ENCODE data around the gene RLN3. TPM values are rescaled to one million over a fixed set of nuclear protein-coding genes. Genes with fewer than 3 reads are reported as not detected.

The RLN3 gene
- total RNA-seq, 8 experiments from 2014 or later = not detected

GRCh38 chr19:13985771-13986347 lies 42.1 kb upstream of the RLN3 start:
- Histone ChIP-seq H3K4me3 (no peak overlapping the region), H3K4me1 (replicated peaks in 1 of 2) (peaks cover 8 to 12% of the 10 kb centered on the region in 2 donors), H3K27ac (peak overlapping the region in 1 of 2 donors; percentile 49)
- WGBS, 10 experiments = 0 to 100% (median 63%) methylated on average over 1 to 4 of the region's 10 CpGs; no CpG with 5 or more reads in 5 of the 10 experiments
- in situ Hi-C loops (cut with MboI; ENCODE audit: low pct_unique_long_range_greater_than_20kb in 2 of 9, low sequenced_read_pairs in 9 of 9, unreplicated experiment in 9 of 9) = no loop called here
- ATAC-seq (replicated peaks in 6 of 8) = peak in 5 of 8 experiments; percentile 7 to 45 (median 25)

DNA sequence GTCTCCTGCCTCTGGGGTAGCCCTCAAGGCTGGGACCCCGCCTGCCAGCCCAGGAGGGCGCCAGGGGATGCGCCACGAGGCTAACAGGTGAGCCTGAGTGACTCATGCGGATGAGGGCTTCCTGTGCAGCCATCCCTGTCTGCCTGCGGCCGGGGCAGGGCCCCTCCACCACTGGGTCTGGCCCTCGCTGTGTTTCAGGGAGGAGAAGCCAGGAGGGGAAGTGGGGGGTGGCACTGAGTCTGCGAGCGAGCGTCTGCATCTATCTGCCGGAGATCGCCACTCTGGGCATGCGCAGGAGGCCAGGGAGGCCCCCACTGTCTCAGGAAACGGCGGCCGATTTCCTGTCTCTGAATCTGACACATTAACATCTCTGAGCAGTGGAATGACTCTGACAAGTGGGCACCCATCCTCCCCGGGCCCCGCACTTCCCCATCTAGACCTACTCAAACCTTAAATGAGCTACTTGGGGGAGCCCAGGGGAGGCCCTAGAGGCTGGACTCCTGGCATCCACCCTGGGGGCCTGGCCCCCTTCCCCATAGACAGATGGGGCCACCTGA lies 41.5 kb upstream of the RLN3 start:
- Histone ChIP-seq H3K4me1 (replicated peaks in 1 of 2) (peaks cover 8 to 12% of the 10 kb centered on the region in 2 donors), H3K27ac (peak overlapping the region in 1 of 2 donors; percentile 61), H3K4me3 (no peak overlapping the region)
- 0 to 60% (median 18%) methylated on average over 2 to 4 of the region's 19 CpGs; no CpG with 5 or more reads in 7 of the 10 experiments for WGBS, 10 experiments
- in situ Hi-C loops (cut with MboI; ENCODE audit: low pct_unique_long_range_greater_than_20kb in 2 of 9, low sequenced_read_pairs in 9 of 9, unreplicated experiment in 9 of 9) = no loop called here
- ATAC-seq (replicated peaks in 6 of 8) = peak in 7 of 8 experiments; percentile 73 to 94 (median 85)

GRCh38 chr19:13987101-13987890 lies 40.7 kb upstream of the RLN3 start:
- in situ Hi-C loops (cut with MboI; ENCODE audit: low pct_unique_long_range_greater_than_20kb in 2 of 9, low sequenced_read_pairs in 9 of 9, unreplicated experiment in 9 of 9) = no loop called here
- Histone ChIP-seq H3K4me1 (replicated peaks in 1 of 2) (peaks cover 8 to 12% of the 10 kb centered on the region in 2 donors), H3K27ac (no peak overlapping the region), H3K4me3 (no peak overlapping the region)
- 75 to 90% (median 81%) methylated on average over 2 to 11 of the region's 17 CpGs; no CpG with 5 or more reads in 6 of the 10 experiments for WGBS, 10 experiments
- no peak for ATAC-seq (replicated peaks in 6 of 8)

GRCh38 chr19:13989487-13989886 lies 38.5 kb upstream of the RLN3 start:
- Histone ChIP-seq H3K4me3 (no peak overlapping the region), H3K27ac (no peak overlapping the region), H3K4me1 (replicated peaks in 1 of 2) (peaks cover 8 to 16% of the 10 kb centered on the region in 2 donors)
- no peak for ATAC-seq (replicated peaks in 6 of 8)
- in situ Hi-C loops (cut with MboI; ENCODE audit: low pct_unique_long_range_greater_than_20kb in 2 of 9, low sequenced_read_pairs in 9 of 9, unreplicated experiment in 9 of 9) = no loop called here
- 86 to 94% (median 87%) methylated on average over 3 to 4 of the region's 7 CpGs; no CpG with 5 or more reads in 7 of the 10 experiments for WGBS, 10 experiments

- Histone ChIP-seq H3K4me1 (replicated peaks in 1 of 2) (peaks cover 8 to 16% of the 10 kb centered on the region in 2 donors), H3K27ac (no peak overlapping the region)
- ATAC-seq (replicated peaks in 6 of 8) = no peak
These were observed 37.9 kb upstream of the RLN3 start for GRCh38 chr19:13990085-13990484.

GRCh38 chr19:13992025-13992424 lies 35.9 kb upstream of the RLN3 start:
- ATAC-seq (replicated peaks in 6 of 8) = no peak
- Histone ChIP-seq H3K4me1 (replicated peaks in 1 of 2) (peaks cover 0 to 4% of the 10 kb centered on the region in 2 donors), H3K4me3 (no peak overlapping the region), H3K27ac (no peak overlapping the region)
- 90 to 95% (median 94%) methylated on average over 2 to 3 of the region's 7 CpGs; no CpG with 5 or more reads in 7 of the 10 experiments for WGBS, 10 experiments
- in situ Hi-C loops (cut with MboI; ENCODE audit: low pct_unique_long_range_greater_than_20kb in 2 of 9, low sequenced_read_pairs in 9 of 9, unreplicated experiment in 9 of 9) = no loop called here

More at GRCh38 chr19:13990085-13990484, 37.9 kb upstream of the RLN3 start:
- no peak overlapping the region for H3K4me3 ChIP-seq
- in situ Hi-C loops (cut with MboI; ENCODE audit: low pct_unique_long_range_greater_than_20kb in 2 of 9, low sequenced_read_pairs in 9 of 9, unreplicated experiment in 9 of 9) = no loop called here
- WGBS, 10 experiments = 100% methylated on average over 1 of the region's 8 CpGs; no CpG with 5 or more reads in 9 of the 10 experiments

GRCh38 chr19:13993590-13994300 lies 34.2 kb upstream of the RLN3 start:
- peak in 5 of 8 experiments; percentile 25 to 60 (median 39) for ATAC-seq (replicated peaks in 6 of 8)
- H3K4me3 ChIP-seq = no peak overlapping the region
- H3K4me1 ChIP-seq (replicated peaks in 1 of 2) = peaks cover 0 to 4% of the 10 kb centered on the region in 2 donors
- H3K27ac ChIP-seq = no peak overlapping the region
- in situ Hi-C loops (cut with MboI; ENCODE audit: low pct_unique_long_range_greater_than_20kb in 2 of 9, low sequenced_read_pairs in 9 of 9, unreplicated experiment in 9 of 9) = no loop called here
- 67 to 100% (median 86%) methylated on average over 1 to 10 of the region's 22 CpGs; no CpG with 5 or more reads in 7 of the 10 experiments for WGBS, 10 experiments

DNA sequence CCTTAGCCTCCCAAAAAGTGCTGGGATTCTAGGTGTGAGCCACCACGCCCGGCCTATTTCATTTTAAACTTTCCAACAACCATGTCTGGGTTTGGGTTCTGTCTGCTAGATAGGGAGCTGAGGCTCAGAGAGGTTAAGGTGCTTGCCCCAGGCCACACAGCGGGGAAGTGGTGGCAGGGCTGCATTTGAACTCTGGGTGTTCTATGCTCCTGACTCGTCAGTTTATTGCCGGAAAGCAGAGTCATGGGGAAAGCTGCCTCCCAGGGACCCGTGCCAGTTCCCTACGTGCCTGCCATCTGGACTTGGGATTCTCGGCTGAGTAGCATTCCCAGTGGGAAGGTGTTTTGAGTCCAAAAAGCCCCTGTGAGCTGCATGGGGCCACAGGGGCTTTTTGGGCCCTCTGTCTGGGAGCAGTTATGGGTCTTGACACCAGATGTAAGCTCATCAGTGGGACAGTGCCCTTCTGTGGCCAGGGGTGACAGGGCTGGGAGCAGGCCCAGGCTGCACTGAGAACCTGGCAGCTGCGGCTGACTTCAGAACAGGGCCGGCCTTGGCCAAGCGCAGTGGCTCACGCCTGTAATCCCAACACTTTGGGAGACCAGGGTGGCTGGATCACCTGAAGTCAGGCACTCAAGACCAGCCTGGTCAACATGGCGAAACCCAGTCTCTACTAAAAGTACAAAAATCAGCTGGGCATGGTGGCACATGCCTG lies 32.8 kb upstream of the RLN3 start:
- Histone ChIP-seq H3K4me1 (replicated peaks in 1 of 2) (peaks cover 0 to 4% of the 10 kb centered on the region in 2 donors), H3K27ac (no peak overlapping the region), H3K4me3 (no peak overlapping the region)
- in situ Hi-C loops (cut with MboI; ENCODE audit: low pct_unique_long_range_greater_than_20kb in 2 of 9, low sequenced_read_pairs in 9 of 9, unreplicated experiment in 9 of 9) = no loop called here
- 24 to 100% (median 83%) methylated on average over 1 to 6 of the region's 13 CpGs; no CpG with 5 or more reads in 1 of the 10 experiments for WGBS, 10 experiments
- ATAC-seq (replicated peaks in 6 of 8) = no peak

DNA sequence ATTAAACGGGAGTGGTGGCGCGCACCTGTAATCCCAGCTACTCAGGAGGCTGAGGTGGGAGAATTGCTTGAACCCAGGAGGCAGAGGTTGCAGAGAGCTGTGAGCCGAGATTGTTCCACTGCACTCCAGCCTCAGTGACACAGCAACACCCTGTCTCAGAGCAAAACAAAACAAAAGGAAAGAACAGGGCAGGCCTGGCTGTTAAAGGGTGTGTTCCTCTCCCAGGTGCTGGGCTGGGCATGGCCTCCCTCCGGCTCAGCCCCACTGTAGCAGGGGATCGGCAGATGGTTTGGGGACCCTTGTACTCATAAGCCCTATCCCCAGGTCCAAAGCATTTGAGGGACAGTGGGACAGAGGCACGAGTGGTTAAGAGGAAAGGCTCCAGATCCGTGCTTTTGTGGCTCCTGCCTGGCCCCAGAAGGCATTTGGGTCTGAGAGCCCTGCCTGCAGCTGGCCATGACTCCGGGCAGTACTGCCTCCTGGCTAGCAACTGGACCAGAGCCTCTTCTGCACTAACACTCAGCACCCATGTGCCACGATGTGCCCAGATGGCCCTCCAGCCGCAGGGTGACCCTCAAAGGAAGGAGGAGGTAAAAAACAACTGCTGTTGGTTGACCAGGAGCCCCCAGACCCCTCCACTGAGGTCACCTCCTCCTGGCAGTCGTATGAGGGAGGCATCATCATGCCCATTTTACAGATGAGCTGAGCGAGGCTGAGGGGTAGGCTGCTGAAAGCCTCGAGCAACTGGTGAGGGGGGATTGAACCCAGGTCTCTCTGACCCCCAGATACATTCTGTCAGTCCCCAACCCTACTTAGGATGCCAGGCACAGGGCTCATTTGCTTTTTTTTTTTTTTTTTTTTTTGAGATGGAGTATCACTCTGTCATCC lies 31.8 kb upstream of the RLN3 start:
- H3K4me3 ChIP-seq = no peak overlapping the region
- H3K4me1 ChIP-seq (replicated peaks in 1 of 2) = peaks cover 0 to 4% of the 10 kb centered on the region in 2 donors
- 75 to 97% (median 88%) methylated on average over 2 to 7 of the region's 14 CpGs; no CpG with 5 or more reads in 3 of the 10 experiments for WGBS, 10 experiments
- in situ Hi-C loops (cut with MboI; ENCODE audit: low pct_unique_long_range_greater_than_20kb in 2 of 9, low sequenced_read_pairs in 9 of 9, unreplicated experiment in 9 of 9) = no loop called here
- ATAC-seq (replicated peaks in 6 of 8) = peak in 1 of 8 experiments; percentile 29
- H3K27ac ChIP-seq = no peak overlapping the region

- H3K4me3 ChIP-seq = no peak overlapping the region
- in situ Hi-C loops (cut with MboI; ENCODE audit: low pct_unique_long_range_greater_than_20kb in 2 of 9, low sequenced_read_pairs in 9 of 9, unreplicated experiment in 9 of 9) = no loop called here
- ATAC-seq (replicated peaks in 6 of 8) = no peak
- 80 to 100% (median 88%) methylated on average over 2 to 11 of the region's 22 CpGs; no CpG with 5 or more reads in 4 of the 10 experiments for WGBS, 10 experiments
- peaks cover 0 to 4% of the 10 kb centered on the region in 2 donors for H3K4me1 ChIP-seq (replicated peaks in 1 of 2)
- H3K27ac ChIP-seq = no peak overlapping the region
These were observed 30.9 kb upstream of the RLN3 start for GRCh38 chr19:13996928-13997630.

DNA sequence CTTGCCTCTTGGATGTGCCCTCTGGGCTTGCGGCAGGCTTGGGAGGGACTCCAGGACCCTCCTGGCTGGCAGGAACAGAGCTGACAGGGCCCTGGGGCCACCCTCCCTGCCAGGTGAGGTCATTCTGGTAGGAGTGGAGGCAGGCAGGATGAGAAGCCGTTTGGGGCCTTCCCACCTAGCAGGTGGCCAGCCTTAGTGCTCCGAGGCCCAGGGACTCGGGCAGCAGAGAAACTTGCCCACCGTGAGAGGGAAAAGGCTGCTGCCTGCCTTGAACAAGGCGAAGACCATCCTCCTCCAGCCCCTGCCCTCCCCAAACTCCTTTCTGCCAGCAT lies 30.4 kb upstream of the RLN3 start:
- no peak for ATAC-seq (replicated peaks in 6 of 8)
- Histone ChIP-seq H3K27ac (no peak overlapping the region), H3K4me1 (replicated peaks in 1 of 2) (peaks cover 0 to 4% of the 10 kb centered on the region in 2 donors), H3K4me3 (no peak overlapping the region)
- WGBS, 10 experiments = 80 to 100% (median 100%) methylated on average over 1 of the region's 6 CpGs; no CpG with 5 or more reads in 7 of the 10 experiments
- in situ Hi-C loops (cut with MboI; ENCODE audit: low pct_unique_long_range_greater_than_20kb in 2 of 9, low sequenced_read_pairs in 9 of 9, unreplicated experiment in 9 of 9) = no loop called here
